A673 (cell line): ENCODE results near the gene CD86.

Experiments used
- CTCF ChIP-seq: fragments of 300-800, 200-600 bp; sonication (generic); conservative IDR thresholded peaks from 2 replicates; pipeline ENCODE4 v1.5.1; 2017; ENCODE audit warnings: low read depth, mild to moderate bottlenecking, antibody characterized with exemption, low read length, moderate library complexity, mixed read lengths
- EZH2 ChIP-seq: fragments of 200-600 bp; sonication (generic); IDR thresholded peaks from 2 replicates; pipeline ENCODE4 v1.6.1; 2017; ENCODE audit warnings: borderline replicate concordance, low read depth, mild to moderate bottlenecking, mixed read lengths, antibody characterized with exemption, low read length; ENCODE audit not compliant: poor library complexity, severe bottlenecking

- TF ChIP-seq CTCF (peak; percentile 71), EZH2 (no peak)
Measured at GRCh38 chr3:122101646-122102045, 46.5 kb downstream of the CD86 start.
